ENCODE results near the gene SLC5A2.
A peak's percentile ranks its signal among the peaks of the same experiment; 100 is the strongest.

The SLC5A2 gene

DNA sequence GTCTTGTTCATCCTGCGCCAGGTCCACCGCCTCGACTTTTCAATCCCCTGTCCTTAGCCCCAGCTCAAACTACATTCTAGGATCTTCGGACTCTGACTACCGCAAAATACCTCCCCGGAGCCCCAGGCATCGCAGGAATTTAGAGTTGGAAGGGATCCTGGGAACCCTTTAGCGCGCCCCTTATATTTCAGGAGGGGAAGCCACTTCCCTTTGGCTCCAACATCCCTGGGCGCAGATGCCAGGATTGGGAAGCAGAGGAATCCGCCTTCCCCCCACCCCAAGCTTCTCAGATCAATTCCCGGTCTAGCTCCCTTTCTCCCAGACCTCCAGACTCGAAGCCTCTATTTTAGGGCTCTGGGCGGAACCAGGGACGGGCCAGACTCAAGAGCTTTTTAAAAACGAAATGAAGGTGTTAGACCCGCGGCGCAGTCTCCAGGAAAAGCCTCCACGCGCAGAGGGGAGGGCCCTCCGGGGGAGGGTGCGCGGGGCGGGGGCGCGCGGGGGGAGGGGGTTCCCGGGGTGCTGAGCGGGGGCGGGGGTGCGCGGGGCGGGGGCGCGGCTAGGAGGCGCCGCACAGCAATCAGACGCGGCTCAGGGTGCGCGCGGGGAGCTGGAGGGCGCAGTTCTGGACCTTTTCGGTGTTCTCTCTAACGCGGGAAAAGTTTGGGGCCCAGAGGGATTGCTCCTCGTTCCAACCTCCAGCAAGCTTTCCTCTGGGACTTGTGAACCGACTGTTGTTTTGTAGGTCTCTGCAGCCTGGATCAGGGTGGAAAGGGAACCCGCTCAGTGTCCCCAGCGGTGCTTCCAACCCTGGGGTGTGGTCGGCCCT, 46.4 kb downstream of the SLC5A2 start:
- DNase-seq (ENCODE audit: low read depth), result no peak
- H3K4me3 ChIP-seq (ENCODE audit: control insufficient read depth, low read depth, low read length), result peak overlapping the region; percentile 15; the same call in 1 of the 2 replicates
- TF ChIP-seq CTCF (IDR thresholded peaks at IDR 0.05; ENCODE audit: control insufficient read depth, insufficient read depth, low read depth, low read length, missing control alignments), result no peak

DNA sequence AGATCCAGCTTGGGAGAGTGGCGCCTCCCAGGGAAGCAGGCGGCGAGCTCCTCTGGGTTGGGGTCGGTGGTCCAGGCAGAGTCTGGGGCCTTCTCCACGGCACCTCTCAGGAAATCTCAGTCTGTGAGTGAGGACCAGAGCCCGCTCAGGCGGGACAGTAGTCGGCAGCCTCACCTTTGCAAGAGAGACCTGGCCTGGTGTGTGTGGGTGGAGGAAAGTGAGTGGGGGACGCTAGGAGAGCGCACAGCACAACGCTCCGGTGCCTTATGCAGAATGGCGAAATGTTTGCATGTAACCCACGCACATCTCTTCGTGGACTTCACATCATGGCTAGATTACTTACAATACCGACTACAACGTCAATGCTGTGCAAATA, 47.0 kb downstream of the SLC5A2 start:
- DNase-seq (ENCODE audit: low read depth), result no peak
- no peak for TF ChIP-seq CTCF (IDR thresholded peaks at IDR 0.05; ENCODE audit: control insufficient read depth, insufficient read depth, low read depth, low read length, missing control alignments)
- H3K4me3 ChIP-seq (ENCODE audit: control insufficient read depth, low read depth, low read length), result no peak overlapping the region

- TF ChIP-seq CTCF (IDR thresholded peaks at IDR 0.05; ENCODE audit: control insufficient read depth, insufficient read depth, low read depth, low read length, missing control alignments), result no peak
- H3K4me3 ChIP-seq (ENCODE audit: control insufficient read depth, low read depth, low read length), result no peak overlapping the region
Observed at GRCh38 chr16:31530405-31530804, 47.5 kb downstream of the SLC5A2 start.

DNA sequence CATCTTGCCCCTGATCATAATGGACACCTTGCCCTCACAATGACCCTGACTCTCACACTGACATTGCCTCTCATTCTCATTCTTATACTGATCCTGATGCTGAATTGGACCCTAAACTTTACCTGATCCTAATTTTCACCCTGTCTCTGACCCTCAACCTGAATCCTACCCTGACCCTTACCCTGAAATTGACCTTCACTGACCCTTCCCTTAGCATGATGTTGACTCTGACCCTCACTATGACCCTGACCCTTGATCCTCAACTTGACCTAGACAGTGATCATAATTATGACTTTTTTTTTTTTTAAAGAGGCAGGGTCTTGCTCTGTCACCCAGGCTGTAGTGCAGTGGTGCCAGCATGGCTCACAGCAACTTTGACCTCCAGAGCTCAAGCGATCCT, 48.2 kb downstream of the SLC5A2 start:
- no peak for TF ChIP-seq CTCF (IDR thresholded peaks at IDR 0.05; ENCODE audit: control insufficient read depth, insufficient read depth, low read depth, low read length, missing control alignments)
- H3K4me3 ChIP-seq (ENCODE audit: control insufficient read depth, low read depth, low read length), result no peak overlapping the region
- DNase-seq (ENCODE audit: low read depth), result no peak

More at GRCh38 chr16:31530405-31530804, 47.5 kb downstream of the SLC5A2 start:
- DNase-seq (ENCODE audit: low read depth), result no peak

GRCh38 chr16:31532120-31532519, 49.2 kb downstream of the SLC5A2 start:
- H3K4me3 ChIP-seq (ENCODE audit: control insufficient read depth, low read depth, low read length), result no peak overlapping the region
- TF ChIP-seq CTCF (IDR thresholded peaks at IDR 0.05; ENCODE audit: control insufficient read depth, insufficient read depth, low read depth, low read length, missing control alignments), result no peak
- no peak for DNase-seq (ENCODE audit: low read depth)

DNA sequence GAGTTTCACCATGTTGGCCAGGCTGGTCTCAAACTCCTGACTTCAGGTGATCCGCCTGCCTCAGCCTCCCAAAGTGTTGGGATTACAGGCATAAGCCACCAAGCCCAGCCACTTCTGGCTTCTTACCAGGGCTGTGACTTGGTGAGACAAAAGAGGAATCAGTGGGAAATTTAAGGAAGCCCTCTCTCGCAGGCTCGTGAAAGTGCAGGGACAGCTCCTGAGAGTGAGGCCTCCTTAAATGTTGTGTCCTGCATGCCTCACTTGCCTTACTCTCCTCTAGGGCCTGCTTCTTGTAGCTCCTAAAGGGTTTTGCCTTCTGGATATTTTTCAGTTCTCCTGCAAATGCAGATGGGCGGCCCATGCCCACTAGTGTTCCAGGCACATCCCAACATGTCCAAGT, 50.0 kb downstream of the SLC5A2 start:
- TF ChIP-seq CTCF (IDR thresholded peaks at IDR 0.05; ENCODE audit: control insufficient read depth, insufficient read depth, low read depth, low read length, missing control alignments), result no peak
- H3K4me3 ChIP-seq (ENCODE audit: control insufficient read depth, low read depth, low read length), result no peak overlapping the region
- DNase-seq (ENCODE audit: low read depth), result no peak

All from AG09309 (cell line).